Transverse colon (tissue), 4 donors: ENCODE data around the gene TYW1B. TPM values are rescaled to one million over a fixed set of nuclear protein-coding genes. Genes with fewer than 3 reads are reported as not detected.
"Not testable (repeated sequence)": the region's sequence is repeated elsewhere in the genome, so short reads cannot be mapped to it uniquely, and the experiment has no call there.

ENCODE experiments used
- DNase-seq: peaks from one replicate; pipeline ENCODE4 v3.0.0-alpha.2; 2019
- H3K27ac ChIP-seq, 4 donors: fragments of 200-600 bp; sonication (generic); 2 replicates each; pipeline ENCODE4 v1.5.1; 2016 to 2018; ENCODE audit warnings: inconsistent platforms in 4 of 4
- H3K27me3 ChIP-seq: fragments of 200-600 bp; sonication (generic); 2 replicates; pipeline ENCODE4 v1.5.1; 2017; ENCODE audit warnings: inconsistent platforms
- H3K36me3 ChIP-seq, 4 donors: fragments of 200-600 bp; sonication (generic); 2 replicates each; pipeline ENCODE4 v1.5.1; 2017 to 2019; ENCODE audit warnings: inconsistent platforms in 4 of 4
- H3K4me1 ChIP-seq, 4 donors: fragments of 200-600 bp; sonication (generic); 2 replicates each; pipeline ENCODE4 v1.5.1; 2017 to 2020; ENCODE audit warnings: inconsistent platforms in 4 of 4
- H3K4me3 ChIP-seq, 4 donors: fragments of 200-600 bp; sonication (generic); 1 replicate in 1 of 4; 2 replicates in 3 of 4; pipeline versions ENCODE4 v1.5.1 to v1.6.1; 2017 to 2019; ENCODE audit warnings: inconsistent platforms in 4 of 4
- H3K9me3 ChIP-seq, 2 donors: fragments of 200-600 bp; sonication (generic); 2 replicates each; pipeline ENCODE4 v1.5.1; 2017 to 2019; ENCODE audit warnings: inconsistent platforms in 2 of 2
- CTCF ChIP-seq, 5 experiments: fragments of 200-600 bp in 3 of 5; fragments of 450-650 bp in 2 of 5; sonication (generic) in 3 of 5; IDR thresholded peaks; 1 replicate in 2 of 5; 2 replicates in 3 of 5; pipeline ENCODE4 v1.5.1; 2016 to 2017; ENCODE audit warnings: antibody characterized with exemption in 5 of 5, inconsistent platforms in 3 of 5, mild to moderate bottlenecking in 2 of 5, moderate library complexity in 1 of 5
- EP300 ChIP-seq: sonication (generic); formaldehyde crosslinking; IDR thresholded peaks from one replicate; pipeline ENCODE4 v1.6.1; 2017; ENCODE audit warnings: antibody characterized with exemption, low read depth
- POLR2A ChIP-seq: fragments of 450-650 bp; IDR thresholded peaks from one replicate; pipeline ENCODE4 v1.6.1; 2016; ENCODE audit warnings: antibody characterized with exemption, mild to moderate bottlenecking, moderate library complexity
- POLR2AphosphoS5 ChIP-seq, 3 donors: sonication (generic); formaldehyde crosslinking; IDR thresholded peaks; one replicate each; pipeline ENCODE4 v1.6.1; 2016; ENCODE audit warnings: antibody characterized with exemption in 3 of 3
- WGBS, 2 donors: methylation state at CpG; one replicate each; pipeline ENCODE4 v1.1.5; 2018; ENCODE audit warnings: low coverage in 1 of 2; 5-methylcytosine and 5-hydroxymethylcytosine counted together
- in situ Hi-C, 4 donors: fragments of 200-750 bp; cut with MboI; loops; one replicate each; pipeline versions ENCODE4 v1.15.0 to v1.15.1; 2017; ENCODE audit warnings: low sequenced_read_pairs in 3 of 4, low pct_ligation_motif_present in 1 of 4, low pct_unique_long_range_greater_than_20kb in 1 of 4
- intact Hi-C: fragments of 100-400 bp; cut with DNase I; formaldehyde crosslinking; loops from one replicate; pipeline ENCODE4 v1.15.1; 2023; ENCODE audit warnings: low total_unique reads
- small RNA-seq, 4 donors: library from RNA; depleted of rRNA; stranded (forward); fragments of <200 nt; gene quantifications; one replicate each; pipeline ENCODE3, GENCODE V24; 2016
- total RNA-seq, 4 donors: library from RNA; depleted of rRNA; stranded (reverse); fragments of >200 nt; gene quantifications; one replicate each; pipeline ENCODE4 v1.1.0, GENCODE V29; 2016

Gene TYW1B
- total RNA-seq, 4 donors from 2014 or later = 3.7 to 12.1 (median 9.6) TPM

DNA sequence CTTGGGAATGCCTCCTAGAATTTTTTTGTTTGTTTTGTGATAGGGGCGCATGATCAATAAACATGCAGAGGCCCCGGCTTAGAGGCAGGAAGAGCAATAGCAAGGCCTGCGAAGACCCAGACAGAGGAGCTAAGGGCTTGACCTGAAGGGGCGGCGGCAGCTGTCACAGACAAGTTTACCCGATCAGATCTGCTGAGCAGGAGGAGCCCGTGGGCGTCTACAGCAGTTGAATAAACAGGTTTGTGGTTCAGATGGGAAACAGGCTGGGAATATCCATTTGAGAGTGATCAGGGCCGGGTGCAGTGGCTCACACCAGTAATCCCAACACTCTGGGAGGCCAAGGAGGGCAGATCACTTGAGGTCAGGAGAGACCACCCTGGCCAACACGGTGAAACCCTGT lies 289.9 kb downstream of the TYW1B start:
- 79 to 82% methylated on average over 6 to 10 of the region's 10 CpGs for WGBS, 2 donors
- H3K27me3 ChIP-seq = no peaks in the 10 kb centered on the region
- H3K4me1 ChIP-seq = no peaks in the 10 kb centered on the region
- no peaks in the 10 kb centered on the region for H3K36me3 ChIP-seq
- no peak overlapping the region for H3K27ac ChIP-seq
- no peak for TF ChIP-seq POLR2A
- no peak for TF ChIP-seq POLR2AphosphoS5 (IDR thresholded peaks at IDR 0.05)
- no peak for TF ChIP-seq CTCF (IDR thresholded peaks at IDR 0.05)
- no peak for TF ChIP-seq EP300
- no peaks in the 10 kb centered on the region for H3K9me3 ChIP-seq
- no peak for DNase-seq
- H3K4me3 ChIP-seq = no peak overlapping the region
- intact Hi-C loops = no loop called here
- in situ Hi-C loops = no loop called here

- H3K9me3 ChIP-seq, H3K4me3 ChIP-seq, in situ Hi-C loops, H3K27me3 ChIP-seq, H3K36me3 ChIP-seq, intact Hi-C loops, H3K4me1 ChIP-seq, DNase-seq, H3K27ac ChIP-seq: not testable (repeated sequence)
- 27 to 40% methylated on average over 2 of the region's 2 CpGs for WGBS, 2 donors
Measured at GRCh38 chr7:72536038-72536437, 292.0 kb downstream of the TYW1B start.

- H3K27me3 ChIP-seq, H3K4me3 ChIP-seq, DNase-seq, H3K36me3 ChIP-seq, intact Hi-C loops, H3K9me3 ChIP-seq, H3K27ac ChIP-seq, in situ Hi-C loops, H3K4me1 ChIP-seq: not testable (repeated sequence)
- WGBS, 2 donors = 100% methylated on average over 2 of the region's 3 CpGs; no CpG with 5 or more reads in 1 of the 2 donors
Measured at GRCh38 chr7:72531048-72531447, 297.0 kb downstream of the TYW1B start.

Small RNA genes within 50 kb of the gene (small RNA-seq; reads per million reads assigned to genes)
- gene AC211469.2 = 0 reads per million in 4 donors
- gene MIR4650-2 = 0 reads per million in 4 donors
- gene RN7SL377P = 0 reads per million in 4 donors
- gene RN7SL625P = 0 reads per million in 4 donors

Other genes starting within 250 kb of the TYW1B start
- gene POM121, start 96.9 kb upstream of the TYW1B start, total RNA-seq = 10 to 100 TPM; 17.1 to 49.0 (median 23.6) TPM
- under 1 TPM in 1 of 4 donors, not detected in 3; 0.82 TPM for gene TRIM74, start 141.3 kb upstream of the TYW1B start, total RNA-seq
- not detected for gene SPDYE8, start 201.6 kb upstream of the TYW1B start, total RNA-seq
- gene SPDYE11, start 229.7 kb upstream of the TYW1B start, total RNA-seq = not detected